Effector CD8-positive, alpha-beta T cell (primary cell): Measurements from ENCODE around the gene ARHGEF10L.

Experiments
- DNase-seq: peaks from one replicate; lab custom pipeline; 2025; lab: John Stamatoyannopoulos, UW

The ARHGEF10L gene

GRCh38 chr1:17523321-17524041, 16.0 kb upstream of the ARHGEF10L start:
- DNase-seq, result no peak

DNA sequence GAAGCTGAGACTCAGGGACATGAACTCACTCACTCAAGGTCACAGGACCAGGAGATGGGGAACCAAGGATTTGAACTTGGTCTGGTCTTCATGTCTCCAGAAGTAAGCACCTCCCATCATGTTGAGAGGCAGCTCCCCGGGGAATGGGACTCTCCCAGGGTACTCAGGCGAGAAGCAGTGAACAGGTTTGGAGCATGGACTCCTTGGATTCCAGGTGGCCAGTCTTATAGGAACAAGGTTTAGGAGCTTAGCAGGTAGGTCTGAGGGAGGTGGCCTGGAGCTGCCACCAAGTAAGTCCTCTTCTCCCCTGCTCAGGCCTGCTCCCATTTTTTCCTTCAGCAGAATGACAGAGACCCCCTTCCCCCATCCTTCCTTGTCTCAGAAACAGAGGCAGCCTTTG, 14.9 kb upstream of the ARHGEF10L start:
- DNase-seq, result no peak

DNA sequence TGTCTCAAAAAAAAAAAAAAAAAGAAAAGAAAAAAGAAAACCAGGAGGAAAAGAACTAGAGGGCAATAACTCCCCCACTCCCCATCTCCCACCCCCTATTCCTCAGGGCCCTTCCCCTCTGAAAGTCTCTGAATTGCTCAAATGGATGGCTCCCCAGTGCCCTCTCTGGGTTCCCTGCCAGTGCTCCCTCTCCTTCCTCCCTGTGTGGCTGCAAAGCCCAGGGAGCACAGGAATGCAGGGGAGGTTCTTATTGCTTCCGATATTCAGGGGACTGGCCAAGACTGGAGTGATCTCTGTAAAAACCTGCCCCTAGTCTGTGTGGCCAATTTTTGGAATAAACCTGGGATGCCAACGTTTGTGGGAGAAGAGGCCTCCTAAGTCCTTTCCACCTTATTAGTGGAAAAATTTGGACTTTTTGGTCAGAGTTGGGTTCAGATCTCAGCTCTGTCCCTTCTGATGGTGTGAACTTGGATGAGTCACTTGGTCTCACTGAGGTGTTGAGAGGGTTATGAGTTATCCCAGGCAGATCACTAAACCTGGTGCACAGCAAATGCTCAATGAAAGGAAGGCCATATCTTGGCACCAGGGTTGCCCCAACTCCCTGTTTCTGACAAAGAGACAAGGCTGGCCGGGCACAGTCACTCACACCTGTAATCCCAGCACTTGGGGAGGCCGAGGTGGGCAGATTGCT, 13.4 kb upstream of the ARHGEF10L start:
- DNase-seq, result no peak

GRCh38 chr1:17527036-17527914, 12.2 kb upstream of the ARHGEF10L start:
- no peak for DNase-seq

- no peak for DNase-seq
Observed at GRCh38 chr1:17529381-17529780, 10.1 kb upstream of the ARHGEF10L start.

DNA sequence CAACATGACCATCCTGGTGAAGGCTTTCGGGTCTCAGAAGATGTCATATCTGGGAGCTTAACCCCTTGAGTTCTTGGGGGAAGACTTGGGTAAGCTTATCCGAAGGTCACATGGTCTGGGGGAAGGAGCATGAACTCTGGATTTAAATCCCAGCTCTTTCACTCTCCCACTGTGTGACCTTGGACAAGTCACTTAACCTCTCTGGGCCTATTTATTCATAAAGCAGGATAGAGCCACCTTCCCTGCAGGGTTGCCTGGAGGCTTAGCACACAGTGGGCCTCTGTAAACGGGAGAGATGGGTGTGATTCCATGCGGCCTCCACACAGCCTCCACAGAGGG, 8.2 kb upstream of the ARHGEF10L start:
- no peak for DNase-seq

DNA sequence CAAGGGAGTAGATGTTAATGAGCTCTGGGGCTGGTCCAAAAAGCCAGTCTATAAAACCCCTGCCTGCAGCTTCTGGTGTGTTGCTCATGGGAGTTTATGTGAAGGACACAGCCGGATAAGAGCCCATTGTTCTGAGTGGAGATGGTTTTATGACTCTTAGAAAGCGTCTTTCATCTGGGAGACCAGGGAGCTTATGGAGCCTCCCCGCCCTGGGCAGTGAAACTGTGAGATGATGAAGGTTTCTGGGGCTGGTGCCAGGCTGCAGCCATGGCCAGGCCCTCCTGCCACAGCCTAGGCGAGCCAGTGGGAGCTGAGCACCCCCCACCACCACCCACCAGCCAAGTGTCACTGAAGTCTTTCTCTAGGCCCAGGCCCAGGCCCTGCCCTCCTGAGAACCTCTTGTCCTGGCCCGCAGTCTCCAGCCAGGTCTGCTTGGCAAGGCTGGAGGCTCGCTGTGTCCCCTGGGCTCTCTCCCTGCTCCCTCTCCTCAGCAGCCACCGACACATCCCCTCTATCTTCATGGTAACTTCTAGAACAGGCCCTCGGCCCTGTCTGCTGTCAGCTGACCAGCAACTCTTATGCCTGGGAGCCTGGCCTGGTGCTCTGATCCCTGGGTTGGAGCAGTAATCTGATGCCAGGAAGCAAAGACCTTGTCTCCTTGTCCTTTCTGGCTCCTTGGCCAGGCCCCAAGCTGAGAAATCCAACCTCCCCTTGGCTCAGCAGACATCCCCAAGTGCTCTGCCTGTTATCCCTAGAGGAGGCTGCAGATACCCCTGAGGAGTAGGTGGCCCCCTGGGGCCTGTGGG, 7.6 kb upstream of the ARHGEF10L start:
- no peak for DNase-seq

DNA sequence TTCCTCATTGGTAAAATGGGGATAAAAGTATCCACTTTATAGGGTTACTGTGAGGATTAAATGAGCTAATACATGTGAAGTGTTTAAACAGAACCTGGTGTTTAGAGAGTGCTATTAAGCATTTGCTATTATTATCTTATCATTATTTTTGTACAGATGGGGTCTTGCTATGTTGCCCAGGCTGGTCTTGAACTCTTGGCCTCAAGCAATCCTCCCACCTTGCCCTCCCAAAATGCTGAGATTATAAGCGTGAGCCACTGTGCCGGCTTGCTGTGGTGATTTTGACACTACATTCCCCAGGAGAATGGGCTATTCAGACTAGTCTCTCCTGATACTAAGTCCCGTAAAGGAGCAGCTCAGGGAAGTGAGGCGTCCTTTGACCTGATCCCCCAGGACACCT, 6.3 kb upstream of the ARHGEF10L start:
- DNase-seq, result no peak

GRCh38 chr1:17535300-17535936, 4.1 kb upstream of the ARHGEF10L start:
- no peak for DNase-seq

DNA sequence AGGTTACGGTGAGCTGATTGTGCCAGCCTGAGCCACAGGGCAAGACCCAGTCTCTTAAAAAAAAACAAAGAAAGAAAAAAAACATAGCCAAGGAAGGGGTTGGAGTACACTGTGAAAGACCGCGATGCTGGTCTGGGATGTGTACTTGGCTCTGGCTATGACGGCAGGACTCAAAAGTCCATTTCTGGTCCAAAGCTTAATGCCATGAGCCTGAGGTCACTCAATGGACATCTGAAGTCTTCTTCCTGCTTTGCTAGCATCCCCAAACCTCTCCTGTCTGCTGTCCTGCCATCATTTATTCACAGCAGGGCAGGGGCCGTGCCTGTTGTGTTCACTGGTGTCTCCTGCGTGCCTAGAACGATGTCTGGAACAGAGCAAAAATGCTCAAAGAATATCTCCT, 1.5 kb upstream of the ARHGEF10L start:
- DNase-seq, result no peak

DNA sequence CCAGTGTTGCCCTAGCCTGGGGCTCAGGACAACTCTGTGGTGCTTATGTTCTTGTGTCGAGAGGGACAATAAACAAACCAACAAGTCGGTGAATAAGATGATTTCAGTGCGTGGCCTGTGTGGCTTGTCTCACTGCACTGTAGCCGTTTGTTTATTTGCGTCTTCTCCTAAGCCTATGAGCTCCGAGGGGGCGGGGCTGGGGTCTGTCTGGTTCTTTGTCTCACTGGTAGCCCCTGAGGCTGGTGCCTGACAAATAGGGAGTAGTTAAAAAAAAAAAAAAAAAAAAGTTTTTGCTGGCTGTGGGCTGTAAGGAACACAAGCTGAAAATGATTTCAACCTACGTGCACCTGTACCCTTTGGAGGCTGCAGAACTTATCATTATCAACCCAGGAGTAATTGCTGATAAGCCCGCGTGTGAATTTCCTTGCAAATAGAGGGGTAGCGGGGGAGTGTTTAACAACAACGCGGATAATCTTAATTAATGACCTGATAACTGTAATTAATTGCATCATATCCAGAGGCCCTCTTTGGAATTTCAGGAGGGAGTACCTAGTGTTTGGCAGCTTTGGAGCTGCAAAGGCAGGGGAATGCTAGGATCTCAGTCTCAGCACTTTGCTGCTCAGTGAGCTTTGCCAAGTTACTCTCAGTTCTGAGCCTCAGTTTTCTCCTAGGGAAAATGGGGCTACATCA, 925 bp upstream of the ARHGEF10L start:
- DNase-seq, result no peak

DNA sequence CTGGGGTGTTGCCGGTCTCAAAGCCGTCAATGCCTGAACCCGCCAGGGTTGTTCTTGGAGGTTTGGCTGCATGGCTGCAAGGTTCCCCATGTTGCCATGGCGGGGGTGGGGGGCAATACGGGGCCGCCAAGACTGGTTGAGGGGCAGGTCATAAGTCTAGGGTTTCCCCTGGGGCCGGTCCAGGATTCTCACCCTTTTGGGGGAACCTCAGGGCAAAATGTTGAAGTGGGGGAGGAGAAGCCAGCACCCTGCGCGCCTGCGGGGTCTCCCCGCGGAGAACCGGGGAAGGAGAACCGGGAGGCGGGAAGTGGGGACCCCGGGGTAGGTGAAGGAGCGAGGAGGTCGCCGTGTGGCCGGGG, 401 bp upstream of the ARHGEF10L start:
- no peak for DNase-seq

DNA sequence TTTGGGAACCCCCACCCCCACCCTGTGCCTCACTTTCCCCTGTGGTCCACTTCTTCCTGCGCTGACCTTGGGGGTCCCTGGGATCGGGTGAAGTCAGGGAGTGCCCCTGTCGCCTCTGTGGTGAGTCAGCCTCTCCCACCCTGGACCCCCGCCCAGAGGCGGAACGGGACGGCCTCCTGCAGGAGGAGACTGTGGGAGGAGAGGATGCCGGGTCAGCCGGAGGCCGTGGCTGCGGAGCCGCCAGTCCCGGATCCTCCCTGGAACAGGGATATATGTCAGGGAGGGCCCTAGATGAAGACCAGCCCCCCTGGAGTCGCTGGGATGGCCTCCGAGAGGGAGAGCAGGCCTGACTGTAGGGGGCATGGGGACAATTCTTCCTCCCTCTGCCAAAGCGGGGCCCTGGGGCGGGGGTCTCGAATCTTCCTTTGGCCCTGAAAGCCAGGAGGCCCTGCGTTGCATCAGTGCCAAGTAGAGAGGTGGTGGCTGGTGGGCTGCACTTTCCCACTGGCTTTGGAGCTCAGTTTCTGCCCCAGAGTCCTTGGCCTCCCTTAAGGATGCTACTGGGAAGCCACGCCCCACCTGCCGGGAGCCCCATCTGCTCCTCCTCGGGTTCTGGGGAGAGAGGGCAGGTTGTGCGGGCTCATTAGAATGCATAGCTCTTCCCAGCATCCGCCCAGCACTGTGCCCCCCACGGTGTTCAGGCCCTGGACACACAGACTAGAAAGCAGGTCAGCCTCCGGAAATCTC, 930 bp downstream of the ARHGEF10L start:
- no peak for DNase-seq

GRCh38 chr1:17542645-17543044, 3.1 kb downstream of the ARHGEF10L start:
- no peak for DNase-seq

- DNase-seq, result no peak
Observed at GRCh38 chr1:17544776-17545350, 5.4 kb downstream of the ARHGEF10L start.

- DNase-seq, result no peak
Observed at GRCh38 chr1:17545356-17545755, 5.9 kb downstream of the ARHGEF10L start.

DNA sequence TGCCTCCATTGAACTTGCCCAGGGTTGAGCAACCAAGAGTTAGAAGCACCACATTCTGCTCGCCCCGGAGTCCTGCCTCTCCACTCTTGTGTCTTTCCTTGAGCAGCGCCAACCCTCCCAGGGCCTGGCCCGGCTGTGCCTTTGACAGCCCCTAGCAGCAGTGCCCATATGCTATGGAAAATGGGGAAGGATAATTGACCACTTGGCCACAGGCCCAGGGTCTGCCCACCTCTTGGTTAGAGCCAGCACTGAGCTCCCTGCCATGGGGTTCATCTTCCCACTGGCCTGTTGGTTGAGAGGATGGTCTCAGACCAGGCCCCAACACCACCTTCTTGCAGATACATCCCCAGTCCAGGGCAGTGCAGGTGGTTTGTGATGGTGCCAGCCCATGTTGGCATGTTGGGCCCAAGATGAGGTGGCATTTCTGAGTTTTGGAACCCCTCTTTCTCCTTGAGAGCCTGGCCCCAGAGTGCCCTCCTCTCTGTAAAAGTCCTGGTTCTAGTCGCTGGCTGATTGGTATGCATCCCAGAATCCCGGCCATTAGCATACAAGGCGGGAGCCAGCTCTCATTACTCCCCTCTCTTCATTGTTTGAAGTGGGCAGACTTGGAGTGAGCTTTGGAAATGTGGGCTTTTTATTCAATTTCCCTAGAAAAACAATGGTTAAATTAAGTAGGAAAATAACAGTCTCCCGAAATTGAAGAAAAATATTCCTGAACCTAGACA, 7.6 kb downstream of the ARHGEF10L start:
- no peak for DNase-seq

GRCh38 chr1:17549384-17549783, 9.9 kb downstream of the ARHGEF10L start:
- DNase-seq, result no peak
